Dermis microvascular lymphatic vessel endothelial cell (primary cell): ENCODE data around the gene RSPH9. TPM values are rescaled to one million over a fixed set of nuclear protein-coding genes. Genes with fewer than 3 reads are reported as not detected.

Source experiments
- DNase-seq, 2 donors: peaks; one replicate each; pipeline versions ENCODE4 v3.0.0 to v3.0.0-alpha.2; 2010; ENCODE audit warnings: low read depth in 2 of 2
- total RNA-seq: library from RNA; depleted of rRNA; stranded (reverse); fragments of >200 nt; gene quantifications from 2 replicates; pipeline ENCODE4 v1.2.1, GENCODE V29; 2014

Gene RSPH9, protein sequence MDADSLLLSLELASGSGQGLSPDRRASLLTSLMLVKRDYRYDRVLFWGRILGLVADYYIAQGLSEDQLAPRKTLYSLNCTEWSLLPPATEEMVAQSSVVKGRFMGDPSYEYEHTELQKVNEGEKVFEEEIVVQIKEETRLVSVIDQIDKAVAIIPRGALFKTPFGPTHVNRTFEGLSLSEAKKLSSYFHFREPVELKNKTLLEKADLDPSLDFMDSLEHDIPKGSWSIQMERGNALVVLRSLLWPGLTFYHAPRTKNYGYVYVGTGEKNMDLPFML
- total RNA-seq: 0.25 and 0.26 TPM in 2 replicates

DNA sequence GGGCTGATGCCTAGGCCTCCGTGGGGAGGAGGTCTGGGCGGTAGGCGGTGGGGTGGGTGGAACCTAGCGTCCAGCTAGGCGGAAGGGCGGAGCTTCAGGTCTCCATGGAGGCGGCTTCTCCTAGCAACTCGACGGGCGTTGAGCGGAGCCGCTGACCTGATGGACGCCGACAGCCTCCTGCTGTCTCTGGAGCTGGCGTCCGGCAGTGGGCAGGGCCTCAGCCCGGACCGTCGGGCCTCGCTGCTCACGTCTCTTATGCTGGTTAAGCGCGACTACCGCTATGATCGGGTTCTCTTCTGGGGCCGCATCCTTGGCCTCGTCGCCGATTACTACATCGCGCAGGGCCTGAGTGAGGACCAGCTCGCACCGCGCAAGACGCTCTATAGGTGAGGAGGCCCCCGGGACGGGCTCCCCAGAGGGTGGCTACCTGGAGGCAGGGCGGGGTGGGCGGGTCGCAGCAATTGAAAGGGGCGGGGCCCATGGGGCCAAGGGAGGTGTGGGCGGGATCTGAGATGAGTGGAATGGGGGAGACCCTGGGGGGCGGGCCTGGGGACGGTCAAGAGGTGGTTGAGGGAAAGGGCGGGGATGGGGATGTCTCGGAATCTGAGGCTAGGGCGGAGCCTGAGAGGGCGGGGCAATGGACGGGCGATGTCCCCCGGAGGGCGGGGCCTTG is at the start of gene RSPH9:
Gene RSPH9 (plus strand): TSS at position 97 of the 673 bp plus-strand sequence. CDS start 63 bp downstream, at position 160.
- peak in 1 of 2 donors; percentile 71 for DNase-seq

DNA sequence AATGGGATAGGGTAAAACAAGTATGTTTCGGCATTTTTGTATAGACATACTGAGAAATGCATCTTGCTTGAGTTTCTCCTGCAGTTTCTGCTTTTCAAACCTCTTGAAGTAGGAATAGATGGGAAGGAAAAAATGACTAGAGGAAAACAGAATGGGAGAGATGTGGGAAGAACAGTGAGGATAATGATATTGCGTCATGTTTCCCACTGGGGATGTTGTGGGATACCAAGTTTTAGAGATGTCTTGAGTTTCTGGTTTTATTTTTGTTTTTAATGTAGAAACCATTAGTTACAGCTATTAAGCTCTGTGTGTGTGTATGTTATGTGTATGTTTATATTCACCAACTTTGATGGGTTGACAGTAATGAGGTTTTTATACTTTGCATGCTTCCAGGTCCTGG is 44.2 kb upstream of the RSPH9 start:
- no peak for DNase-seq

DNA sequence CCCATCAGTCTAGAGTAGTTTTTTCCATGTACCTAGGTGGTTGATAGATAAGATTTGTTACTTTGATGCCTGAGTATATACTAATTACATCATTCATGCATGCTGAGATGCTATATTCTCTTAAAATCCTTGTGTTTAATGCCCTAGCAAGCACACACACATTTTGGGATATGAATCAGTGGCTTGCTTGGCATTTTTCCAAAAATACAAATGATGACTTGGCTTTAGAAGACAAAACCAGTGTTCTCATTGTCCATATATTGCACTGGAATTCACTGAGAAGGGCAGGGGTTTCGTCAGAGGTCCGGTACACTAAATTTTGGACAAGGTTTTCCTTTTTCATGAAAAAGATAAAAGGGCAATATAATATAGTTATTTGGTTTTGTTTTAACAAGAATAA is 40.7 kb upstream of the RSPH9 start:
- DNase-seq: peak; percentile 59 to 76

DNA sequence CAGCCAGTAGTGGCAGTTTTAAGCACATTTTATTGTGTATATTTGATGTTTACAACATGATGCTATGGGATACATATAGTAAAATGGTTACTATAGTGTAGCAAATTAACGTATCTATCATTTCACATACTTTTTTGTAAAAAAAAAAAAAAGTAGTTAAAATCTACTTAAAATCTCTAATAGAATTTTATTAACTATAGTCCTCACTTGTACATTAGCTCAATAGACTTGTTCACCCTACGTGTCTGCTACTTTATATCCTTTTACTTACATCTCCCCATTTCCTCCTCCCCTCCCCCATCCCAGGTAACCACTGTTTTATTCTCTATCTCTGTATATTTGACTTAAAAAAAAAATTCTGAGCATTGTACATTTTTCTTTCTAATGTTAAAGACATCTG is 38.8 kb upstream of the RSPH9 start:
- DNase-seq: no peak

DNA sequence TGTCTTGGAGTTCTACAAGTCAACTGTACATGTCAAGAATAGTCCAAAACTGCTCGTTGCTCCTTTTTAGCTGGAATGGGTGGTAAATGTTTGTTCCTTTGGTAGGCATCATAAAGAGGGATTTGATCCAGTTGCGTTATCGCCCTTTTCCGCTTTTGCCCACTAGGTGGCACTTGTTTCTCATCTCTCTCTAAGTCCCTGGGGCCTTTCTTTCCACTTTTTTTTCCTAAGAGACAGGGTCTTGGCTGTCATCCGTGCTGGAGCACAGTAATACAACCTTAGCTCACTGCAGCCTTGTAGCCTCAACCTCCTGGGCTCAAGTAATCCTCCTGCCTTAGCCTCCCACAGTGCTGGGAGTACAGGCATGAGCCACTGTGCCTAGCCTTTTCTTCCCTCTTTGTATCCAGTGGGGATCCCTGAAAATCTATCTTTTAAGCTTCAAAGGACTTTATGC is 36.5 kb upstream of the RSPH9 start:
- DNase-seq: peak; percentile 70 to 85

DNA sequence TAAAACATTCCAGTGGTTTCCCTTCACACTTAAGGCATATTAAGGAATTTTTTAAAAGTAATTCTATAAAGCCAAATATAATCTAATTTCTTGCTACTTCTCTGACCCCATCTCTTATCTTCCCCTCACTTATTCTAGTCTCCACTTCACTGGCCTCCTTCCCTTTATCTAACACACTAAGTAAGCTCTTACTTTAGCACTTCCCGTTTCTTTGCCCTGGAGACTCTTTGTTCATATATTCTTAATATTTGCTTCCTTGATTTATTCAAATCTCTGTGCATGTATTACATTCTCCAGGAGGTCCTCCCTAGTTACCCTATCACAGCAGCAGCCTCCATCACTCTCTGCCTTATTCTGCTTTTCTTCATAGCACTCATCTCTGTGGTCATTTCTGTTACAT is 36.0 kb upstream of the RSPH9 start:
- DNase-seq: no peak

DNA sequence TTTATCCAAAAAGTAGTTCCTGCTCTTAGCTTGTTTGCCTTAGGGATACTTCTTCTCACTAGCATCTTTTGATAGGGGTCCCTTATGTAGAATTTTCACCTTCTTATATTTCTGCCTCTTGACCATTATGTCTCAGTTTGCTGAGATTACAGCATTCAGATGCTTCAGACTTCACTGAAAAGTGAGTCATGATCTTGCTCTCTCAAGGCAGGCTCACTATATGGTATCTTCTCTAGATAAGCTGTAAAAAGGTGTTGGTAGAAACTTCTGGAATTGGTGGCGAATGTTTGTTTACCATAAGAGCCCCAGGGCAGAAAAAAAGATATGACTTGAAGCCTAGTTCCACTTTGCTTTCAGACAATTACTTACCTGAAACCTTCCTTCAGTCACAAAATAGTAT is 35.4 kb upstream of the RSPH9 start:
- DNase-seq: no peak

DNA sequence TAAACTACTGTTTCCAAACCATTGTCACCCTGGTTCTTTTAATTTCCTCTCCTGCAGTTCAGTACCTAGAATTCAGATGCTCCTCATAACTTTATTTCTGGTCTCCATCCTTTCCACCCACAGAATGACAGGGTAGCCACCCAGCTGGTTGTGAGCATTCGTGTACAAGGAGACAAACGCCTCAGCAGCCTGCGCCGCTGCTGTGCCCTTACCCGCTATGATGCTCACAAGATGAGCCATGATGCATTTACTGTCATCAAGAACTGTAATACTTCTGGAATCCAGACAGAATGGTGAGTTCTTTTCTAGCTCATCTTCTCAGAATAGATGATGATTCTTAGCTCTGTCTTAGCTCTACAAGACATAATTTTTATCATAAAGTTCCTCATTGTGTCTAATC is 34.4 kb upstream of the RSPH9 start:
- DNase-seq: no peak

DNA sequence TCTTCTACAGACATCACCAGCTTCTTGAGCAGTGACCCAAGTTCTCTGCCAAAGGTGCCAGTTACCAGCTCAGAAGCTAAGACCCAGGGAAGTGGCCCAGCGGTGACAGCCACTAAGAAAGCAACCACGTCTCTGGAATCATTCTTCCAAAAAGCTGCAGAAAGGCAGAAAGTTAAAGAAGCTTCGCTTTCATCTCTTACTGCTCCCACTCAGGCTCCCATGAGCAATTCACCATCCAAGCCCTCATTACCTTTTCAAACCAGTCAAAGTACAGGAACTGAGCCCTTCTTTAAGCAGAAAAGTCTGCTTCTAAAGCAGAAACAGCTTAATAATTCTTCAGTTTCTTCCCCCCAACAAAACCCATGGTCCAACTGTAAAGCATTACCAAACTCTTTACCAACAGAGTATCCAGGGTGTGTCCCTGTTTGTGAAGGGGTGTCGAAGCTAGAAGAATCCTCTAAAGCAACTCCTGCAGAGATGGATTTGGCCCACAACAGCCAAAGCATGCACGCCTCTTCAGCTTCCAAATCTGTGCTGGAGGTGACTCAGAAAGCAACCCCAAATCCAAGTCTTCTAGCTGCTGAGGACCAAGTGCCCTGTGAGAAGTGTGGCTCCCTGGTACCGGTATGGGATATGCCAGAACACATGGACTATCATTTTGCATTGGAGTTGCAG is 31.0 kb upstream of the RSPH9 start:
- DNase-seq: no peak

DNA sequence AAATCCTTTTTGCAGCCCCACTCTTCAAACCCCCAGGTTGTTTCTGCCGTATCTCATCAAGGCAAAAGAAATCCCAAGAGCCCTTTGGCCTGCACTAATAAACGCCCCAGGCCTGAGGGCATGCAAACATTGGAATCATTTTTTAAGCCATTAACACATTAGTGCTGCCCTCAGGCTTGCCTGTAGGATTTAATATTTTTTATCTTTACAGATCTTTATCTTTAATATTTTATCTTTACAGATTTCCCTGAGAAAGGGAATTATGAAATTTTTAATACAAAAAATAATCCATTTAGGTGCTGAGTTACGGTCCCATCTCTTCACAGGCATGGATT is 30.5 kb upstream of the RSPH9 start:
- DNase-seq: no peak

DNA sequence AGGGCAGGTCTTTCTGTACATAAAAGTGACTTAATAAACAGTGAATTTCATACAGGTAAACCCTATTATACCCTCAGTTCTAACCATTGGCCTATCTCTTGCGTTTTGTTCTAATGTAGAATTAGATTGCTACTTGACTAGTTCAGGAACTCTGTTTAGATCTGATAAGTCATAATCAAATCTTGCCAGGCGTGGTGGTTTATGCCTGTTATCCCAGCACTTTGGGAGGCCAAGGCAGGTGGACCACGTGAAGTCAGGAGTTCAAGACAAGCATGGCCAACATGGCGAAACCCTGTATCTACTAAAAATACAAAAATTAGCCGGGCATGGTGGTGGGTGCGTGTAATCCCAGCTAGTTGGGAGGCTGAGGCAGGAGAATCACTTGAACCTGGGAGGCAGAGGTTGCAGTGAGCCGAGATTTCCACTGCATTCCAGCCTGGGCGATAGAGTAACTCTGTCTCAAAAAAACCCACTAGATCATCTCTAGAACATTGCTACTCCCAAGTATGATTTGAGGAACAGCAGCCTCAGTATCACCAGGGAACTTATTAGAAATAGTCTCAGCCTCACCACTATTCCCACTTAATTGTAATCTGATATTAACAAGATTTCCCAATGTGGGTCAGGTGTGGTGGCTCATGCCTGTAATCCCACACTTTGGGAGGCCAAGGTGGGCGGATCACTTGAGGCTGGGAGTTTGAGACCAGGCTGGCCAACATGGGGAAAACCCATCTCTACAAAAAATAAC is 27.9 kb upstream of the RSPH9 start:
- DNase-seq: no peak

DNA sequence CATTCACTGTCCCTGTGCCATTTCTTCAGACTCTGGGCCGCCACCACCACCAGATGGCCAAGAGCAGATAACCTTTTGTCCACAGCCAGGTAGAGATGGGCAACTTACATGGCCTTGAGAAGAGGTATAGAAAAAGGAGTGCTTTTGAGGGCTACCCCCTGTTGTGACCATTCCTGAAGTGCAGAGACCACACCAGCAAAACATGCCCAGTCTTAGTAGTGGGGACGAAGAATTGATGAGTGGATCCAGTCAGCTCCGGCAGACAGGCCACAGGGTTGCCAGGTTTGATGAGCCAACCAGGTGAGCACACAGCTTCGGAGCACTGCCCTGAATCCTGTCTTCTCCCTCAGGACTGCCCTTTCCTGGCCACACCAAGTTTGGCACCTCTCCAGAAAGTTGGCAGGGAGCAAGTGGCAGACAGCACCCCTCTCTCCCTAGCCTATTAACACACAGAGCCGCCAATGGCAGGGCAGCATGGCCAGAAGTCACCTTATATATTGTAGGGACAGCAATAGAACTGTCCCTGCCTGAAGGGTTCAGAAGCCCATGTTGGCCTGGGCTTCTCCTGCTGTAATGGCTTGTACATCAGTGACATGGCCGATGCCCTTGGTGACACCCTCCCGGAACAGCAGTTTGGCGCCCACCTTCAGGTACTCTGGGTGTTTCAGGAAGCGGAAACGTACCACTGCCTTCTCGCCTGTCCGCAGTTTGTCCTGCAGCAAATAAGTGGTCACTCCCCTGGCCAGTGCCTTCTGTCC is 23.6 kb upstream of the RSPH9 start:
- no peak for DNase-seq

DNA sequence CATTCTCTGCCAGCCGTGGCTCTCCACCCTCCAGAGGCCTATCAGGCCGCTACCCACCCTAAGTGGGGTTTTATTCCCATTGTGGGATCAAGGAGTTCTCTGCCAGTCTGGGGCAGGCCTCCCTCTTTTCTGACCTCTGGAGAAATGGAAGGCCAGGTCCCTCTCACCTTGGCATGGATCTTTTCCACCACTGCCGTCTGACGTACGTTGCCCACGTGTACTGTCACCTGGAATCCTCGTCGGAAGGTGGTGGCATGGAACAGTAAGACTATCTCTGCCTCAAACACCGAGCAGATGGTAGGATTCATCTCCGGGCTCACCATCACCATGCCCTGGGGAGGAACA is 23.0 kb upstream of the RSPH9 start:
- DNase-seq: no peak

DNA sequence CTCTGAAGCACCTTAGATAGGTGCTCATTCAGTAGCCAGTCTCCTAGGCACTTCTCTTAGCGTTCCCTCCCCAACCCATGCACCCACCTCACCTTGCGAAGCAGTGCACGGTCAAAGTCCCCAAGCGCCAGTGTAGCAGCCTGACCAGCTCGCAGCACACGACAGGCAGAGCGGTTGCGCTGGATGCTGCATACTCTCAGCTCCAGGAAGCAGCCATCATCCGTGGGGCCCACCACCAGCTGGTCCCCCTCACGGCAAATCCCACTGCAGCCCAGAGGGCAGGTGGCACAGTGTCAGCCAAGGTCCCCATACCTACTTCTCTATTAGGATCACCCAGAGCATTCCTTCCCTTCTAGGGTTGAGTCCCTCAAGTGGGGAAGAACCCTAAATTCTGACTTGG is 22.3 kb upstream of the RSPH9 start:
- DNase-seq: no peak

DNA sequence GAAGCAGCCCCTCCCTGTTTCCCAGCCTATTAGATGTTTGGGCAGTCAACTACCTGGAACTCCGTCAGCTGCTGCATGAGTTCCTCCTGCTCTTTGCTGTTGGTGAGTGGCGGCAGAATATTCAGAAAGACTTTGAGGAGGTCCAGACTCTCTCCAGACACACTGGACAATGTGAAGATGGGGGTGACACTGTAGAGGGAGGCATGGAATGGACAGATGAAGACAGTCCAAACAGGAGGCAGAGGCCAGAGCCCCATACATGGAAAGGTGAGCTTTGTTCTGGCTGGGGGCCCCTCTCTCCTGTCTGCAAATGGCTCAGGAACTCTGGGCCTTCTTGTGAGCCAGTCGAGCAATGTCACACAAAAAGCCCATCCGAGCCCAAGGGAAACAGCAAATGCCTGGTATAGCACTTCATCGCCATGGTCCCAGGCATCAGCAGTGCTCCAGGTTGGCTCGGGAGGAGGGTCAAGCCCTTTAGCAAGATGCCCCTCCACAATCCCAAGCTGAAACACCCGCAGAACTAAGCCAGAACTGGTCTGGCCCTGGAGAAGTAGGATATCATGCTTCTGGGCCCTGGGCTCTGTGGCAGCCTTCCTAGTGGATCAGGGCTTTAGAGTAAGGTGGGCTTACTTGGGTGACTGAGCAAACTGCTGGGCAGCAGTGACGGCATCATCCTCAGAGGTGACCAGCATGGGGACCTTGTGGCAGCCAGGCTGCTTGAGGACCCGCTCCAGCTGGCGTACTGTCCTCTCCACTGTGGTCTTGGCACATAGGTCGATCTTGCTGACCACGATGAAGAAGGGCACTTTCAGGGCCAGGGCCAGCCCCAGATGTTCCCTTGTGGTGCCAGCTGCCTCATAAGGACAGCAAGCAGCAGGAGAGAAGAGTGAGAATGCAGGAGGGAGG is 20.7 kb upstream of the RSPH9 start:
- DNase-seq: no peak

DNA sequence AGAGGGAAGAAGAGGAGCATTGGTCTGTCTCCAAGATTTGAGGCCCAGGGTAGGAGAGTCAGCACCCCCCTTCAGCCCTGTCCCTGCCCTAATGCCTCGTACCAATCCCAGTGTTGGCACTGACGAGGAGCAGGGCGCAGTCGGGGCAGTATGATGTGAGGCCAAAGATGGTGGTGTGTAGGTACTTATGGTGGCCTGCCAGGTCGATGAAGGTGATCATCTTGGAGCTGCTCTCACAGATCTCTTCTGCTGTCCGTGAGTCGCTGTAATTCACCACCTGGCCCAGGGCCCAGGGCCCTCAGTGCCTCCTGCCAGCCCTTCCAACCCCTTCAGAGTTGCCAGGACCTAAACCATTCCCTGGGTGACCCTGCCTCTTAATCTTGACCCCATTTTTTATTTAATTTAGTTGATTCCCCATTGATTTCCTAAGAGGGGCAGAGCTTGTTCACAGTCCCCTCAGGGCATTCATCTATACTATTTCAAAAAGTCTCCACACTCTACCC is 20.0 kb upstream of the RSPH9 start:
- DNase-seq: no peak

DNA sequence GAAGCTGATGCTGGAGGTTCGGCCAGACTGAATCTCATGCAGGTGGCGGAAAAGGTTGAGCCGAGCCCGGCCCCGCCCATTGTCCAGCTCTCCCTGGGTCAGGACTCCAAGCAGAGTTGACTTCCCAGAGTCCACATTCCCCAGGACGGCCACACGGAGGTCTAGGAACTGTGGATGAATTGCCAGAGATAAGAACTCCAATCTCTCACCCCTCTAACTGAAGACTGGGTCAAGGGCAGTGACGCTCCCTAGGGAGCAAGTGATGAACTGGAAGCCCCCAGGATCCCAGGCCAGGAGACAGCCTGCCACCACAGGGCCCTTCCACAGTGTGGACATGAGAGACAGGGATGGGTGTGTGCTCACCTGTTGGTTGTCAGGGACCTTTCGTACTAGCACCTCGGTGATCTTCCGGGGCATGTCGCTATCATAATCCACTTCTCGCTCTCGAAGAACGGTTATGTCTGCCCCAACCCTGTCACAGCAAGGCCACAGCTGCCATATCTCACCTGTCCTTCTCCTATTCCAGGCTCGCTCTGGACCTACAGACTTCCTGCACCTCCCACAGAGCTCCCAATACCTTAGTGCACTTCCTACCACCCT is 19.3 kb upstream of the RSPH9 start:
- no peak for DNase-seq

DNA sequence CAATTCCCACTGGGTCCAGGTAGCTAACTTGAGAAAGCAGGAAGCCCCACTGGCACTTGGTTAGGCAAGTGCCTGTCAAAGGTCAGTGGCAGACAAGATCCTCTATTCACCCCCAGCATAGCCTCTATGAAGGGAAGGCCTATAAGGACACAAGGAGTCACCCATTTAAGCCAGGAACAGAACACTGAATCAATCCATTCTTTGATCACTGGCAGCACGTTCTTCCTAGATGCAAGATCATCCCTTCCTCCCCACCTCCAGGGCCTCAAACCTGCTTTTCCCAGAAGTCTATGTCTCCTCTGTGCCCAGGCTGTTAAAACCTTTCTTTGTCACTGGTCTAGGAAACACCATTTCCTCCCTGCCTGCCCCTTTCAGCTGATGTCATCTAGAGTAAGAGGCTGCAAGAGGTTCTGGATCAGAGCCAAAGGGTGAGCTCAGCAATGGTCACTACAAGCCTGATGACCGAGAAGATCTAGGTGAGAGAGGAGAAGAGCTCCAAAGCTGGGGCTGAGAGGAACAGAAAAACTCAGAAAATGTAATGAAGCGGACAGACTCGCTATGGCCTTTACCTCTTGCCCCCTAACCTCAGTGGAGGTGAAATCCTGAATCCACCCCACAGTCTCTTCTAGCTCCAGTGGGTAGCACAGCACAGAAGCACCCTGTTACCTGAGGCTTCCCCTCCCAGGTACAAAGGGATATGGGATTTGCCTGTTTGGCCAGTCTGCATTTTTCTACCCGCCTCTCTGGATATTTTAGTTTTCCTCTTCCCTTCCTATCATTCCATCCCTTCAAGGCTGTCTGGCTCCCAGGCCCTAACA is 17.6 kb upstream of the RSPH9 start:
- DNase-seq: peak; percentile 94 to 97
